Measurements from ENCODE around the gene FBXO15.

Gene FBXO15

GRCh38 chr18:74110149-74110548 is 37.5 kb downstream of the FBXO15 start:
- H3K4me3 ChIP-seq (ENCODE audit: low read depth, low read length), result no peak overlapping the region
- H3K4me1 ChIP-seq (ENCODE audit: control insufficient read depth, insufficient read depth, low read length), result no peaks in the 10 kb centered on the region
- CTCF ChIA-PET, result interaction anchor here (0.7 kb wide), 1 partner anchor 950 kb away, joined by 3 read pairs; no protein-coding TSS in a partner anchor
- TF ChIP-seq BCL11A (tag by site-specific recombination; IDR thresholded peaks at IDR 0.05; ENCODE audit: low read depth) (no peak), ZNF416 (tag by site-specific recombination; IDR thresholded peaks at IDR 0.05) (no peak), ZNF311 (tag by site-specific recombination; IDR thresholded peaks at IDR 0.05; ENCODE audit: borderline replicate concordance) (no peak), HOXD13 (CRISPR knock-in tag; IDR thresholded peaks at IDR 0.05; ENCODE audit: borderline replicate concordance) (no peak), ZNF654 (tag by site-specific recombination; IDR thresholded peaks at IDR 0.05; ENCODE audit: low read depth) (no peak), ZNF433 (tag by site-specific recombination; IDR thresholded peaks at IDR 0.05; ENCODE audit: low read depth) (no peak), ZNF221 (tag by site-specific recombination; IDR thresholded peaks at IDR 0.05; ENCODE audit: borderline replicate concordance) (no peak), ZNF426 (tag by site-specific recombination; IDR thresholded peaks at IDR 0.05) (no peak), REST (tag by site-specific recombination; IDR thresholded peaks at IDR 0.05) (no peak), ZNF362 (tag by site-specific recombination; IDR thresholded peaks at IDR 0.05) (no peak)
- no peak overlapping the region for H3K27ac ChIP-seq (ENCODE audit: extremely low read depth, low read depth, low read length)
- POLR2A ChIA-PET, result no interaction called here
- no peaks in the 10 kb centered on the region for H3K36me3 ChIP-seq (ENCODE audit: control insufficient read depth in 2 of 2, insufficient read depth in 1 of 2, low read length in 2 of 2)
- no peaks in the 10 kb centered on the region; the same call in 1 of the 2 replicates for H3K9me3 ChIP-seq (ENCODE audit: control insufficient read depth, insufficient read depth, low read depth, low read length)

- H3K4me1 ChIP-seq (ENCODE audit: control insufficient read depth, insufficient read depth, low read length), result no peaks in the 10 kb centered on the region
- H3K36me3 ChIP-seq (ENCODE audit: control insufficient read depth in 2 of 2, insufficient read depth in 1 of 2, low read length in 2 of 2), result no peaks in the 10 kb centered on the region
- H3K9me3 ChIP-seq (ENCODE audit: control insufficient read depth, insufficient read depth, low read depth, low read length), result no peaks in the 10 kb centered on the region; the same call in 1 of the 2 replicates
- H3K4me3 ChIP-seq (ENCODE audit: low read depth, low read length), result no peak overlapping the region
- ChIA-PET POLR2A (no interaction called here), CTCF (interaction anchor here (0.6 kb wide), 1 partner anchor 758 kb away, joined by 4 read pairs; no protein-coding TSS in a partner anchor)
- H3K27ac ChIP-seq (ENCODE audit: extremely low read depth, low read depth, low read length), result no peak overlapping the region
- TF ChIP-seq SCRT2 (tag by site-specific recombination; IDR thresholded peaks at IDR 0.05) (no peak), YY1 (tag by site-specific recombination; IDR thresholded peaks at IDR 0.05) (no peak), OSR2 (tag by site-specific recombination; IDR thresholded peaks at IDR 0.05) (no peak), ZBTB20 (tag by site-specific recombination; IDR thresholded peaks at IDR 0.05) (no peak), ZNF580 (tag by site-specific recombination; IDR thresholded peaks at IDR 0.05) (no peak), ZSCAN18 (tag by site-specific recombination; IDR thresholded peaks at IDR 0.05) (no peak), KLF7 (tag by site-specific recombination; IDR thresholded peaks at IDR 0.05; ENCODE audit: borderline replicate concordance) (no peak), KLF8 (tag by site-specific recombination; IDR thresholded peaks at IDR 0.05) (no peak), ZNF423 (tag by site-specific recombination; IDR thresholded peaks at IDR 0.05) (no peak)
- TF ChIP-seq, protein P1, sequence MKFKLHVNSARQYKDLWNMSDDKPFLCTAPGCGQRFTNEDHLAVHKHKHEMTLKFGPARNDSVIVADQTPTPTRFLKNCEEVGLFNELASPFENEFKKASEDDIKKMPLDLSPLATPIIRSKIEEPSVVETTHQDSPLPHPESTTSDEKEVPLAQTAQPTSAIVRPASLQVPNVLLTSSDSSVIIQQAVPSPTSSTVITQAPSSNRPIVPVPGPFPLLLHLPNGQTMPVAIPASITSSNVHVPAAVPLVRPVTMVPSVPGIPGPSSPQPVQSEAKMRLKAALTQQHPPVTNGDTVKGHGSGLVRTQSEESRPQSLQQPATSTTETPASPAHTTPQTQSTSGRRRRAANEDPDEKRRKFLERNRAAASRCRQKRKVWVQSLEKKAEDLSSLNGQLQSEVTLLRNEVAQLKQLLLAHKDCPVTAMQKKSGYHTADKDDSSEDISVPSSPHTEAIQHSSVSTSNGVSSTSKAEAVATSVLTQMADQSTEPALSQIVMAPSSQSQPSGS (tag by site-specific recombination; IDR thresholded peaks at IDR 0.05; ENCODE audit: low read depth), result no peak
These were observed 39.2 kb downstream of the FBXO15 start for GRCh38 chr18:74108460-74108859.

Data from HEK293 (cell line).